ENCODE results near the gene BSG. TPM values are rescaled to one million over a fixed set of nuclear protein-coding genes. Genes with fewer than 3 reads are reported as not detected.
A peak's percentile ranks its signal among the peaks of the same experiment; 100 is the strongest.

The BSG gene
- total and polyA plus RNA-seq, 9 donors: 111 to 484 (median 315) TPM

DNA sequence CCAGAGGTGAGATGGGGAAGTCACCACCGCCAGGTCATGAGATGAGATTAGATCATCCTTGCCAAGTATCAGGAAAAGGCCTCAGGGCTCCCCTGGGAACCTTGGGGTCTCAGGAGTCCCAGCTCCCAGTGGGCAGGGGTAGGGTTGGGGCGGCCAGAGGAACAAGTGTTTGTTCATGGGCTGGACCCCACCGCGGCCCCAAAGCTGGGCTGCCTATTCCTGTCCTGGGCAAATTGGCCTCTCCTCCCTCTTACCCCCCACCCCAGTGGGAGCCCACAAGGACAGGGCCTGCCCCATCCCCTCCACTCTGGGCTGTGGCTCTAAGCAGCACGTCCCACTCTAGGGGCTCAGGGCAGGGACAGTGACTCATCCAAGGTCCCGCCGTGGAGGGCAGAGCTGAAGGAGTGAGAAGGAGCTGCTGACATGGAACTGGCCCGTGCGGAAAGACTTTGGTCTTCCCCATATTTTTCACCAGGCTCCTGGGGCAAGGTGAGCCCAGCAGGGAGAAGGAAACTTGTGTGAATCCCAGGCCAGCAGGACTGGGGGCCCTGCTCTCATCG lies 13.2 kb downstream of the BSG start:
- H3K4me1 ChIP-seq (ENCODE audit: insufficient read depth): peaks cover 5% of the 10 kb centered on the region
- TF ChIP-seq EP300 (IDR thresholded peaks at IDR 0.05) (no peak), POLR2A (IDR thresholded peaks at IDR 0.05) (no peak)
- TF ChIP-seq, protein P1, sequence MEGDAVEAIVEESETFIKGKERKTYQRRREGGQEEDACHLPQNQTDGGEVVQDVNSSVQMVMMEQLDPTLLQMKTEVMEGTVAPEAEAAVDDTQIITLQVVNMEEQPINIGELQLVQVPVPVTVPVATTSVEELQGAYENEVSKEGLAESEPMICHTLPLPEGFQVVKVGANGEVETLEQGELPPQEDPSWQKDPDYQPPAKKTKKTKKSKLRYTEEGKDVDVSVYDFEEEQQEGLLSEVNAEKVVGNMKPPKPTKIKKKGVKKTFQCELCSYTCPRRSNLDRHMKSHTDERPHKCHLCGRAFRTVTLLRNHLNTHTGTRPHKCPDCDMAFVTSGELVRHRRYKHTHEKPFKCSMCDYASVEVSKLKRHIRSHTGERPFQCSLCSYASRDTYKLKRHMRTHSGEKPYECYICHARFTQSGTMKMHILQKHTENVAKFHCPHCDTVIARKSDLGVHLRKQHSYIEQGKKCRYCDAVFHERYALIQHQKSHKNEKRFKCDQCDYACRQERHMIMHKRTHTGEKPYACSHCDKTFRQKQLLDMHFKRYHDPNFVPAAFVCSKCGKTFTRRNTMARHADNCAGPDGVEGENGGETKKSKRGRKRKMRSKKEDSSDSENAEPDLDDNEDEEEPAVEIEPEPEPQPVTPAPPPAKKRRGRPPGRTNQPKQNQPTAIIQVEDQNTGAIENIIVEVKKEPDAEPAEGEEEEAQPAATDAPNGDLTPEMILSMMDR (IDR thresholded peaks at IDR 0.05): no peak
- H3K36me3 ChIP-seq: no peaks in the 10 kb centered on the region
- no peak overlapping the region for H3K4me3 ChIP-seq
- no peaks in the 10 kb centered on the region for H3K9me3 ChIP-seq
- H3K27me3 ChIP-seq: peaks cover 4% of the 10 kb centered on the region
- DNase-seq: no peak
- no peak overlapping the region for H3K27ac ChIP-seq
- WGBS, 3 donors: 50 to 55% (median 55%) methylated on average over 7 to 10 of the region's 10 CpGs
- intact Hi-C loops (cut with DNase I): no loop called here

DNA sequence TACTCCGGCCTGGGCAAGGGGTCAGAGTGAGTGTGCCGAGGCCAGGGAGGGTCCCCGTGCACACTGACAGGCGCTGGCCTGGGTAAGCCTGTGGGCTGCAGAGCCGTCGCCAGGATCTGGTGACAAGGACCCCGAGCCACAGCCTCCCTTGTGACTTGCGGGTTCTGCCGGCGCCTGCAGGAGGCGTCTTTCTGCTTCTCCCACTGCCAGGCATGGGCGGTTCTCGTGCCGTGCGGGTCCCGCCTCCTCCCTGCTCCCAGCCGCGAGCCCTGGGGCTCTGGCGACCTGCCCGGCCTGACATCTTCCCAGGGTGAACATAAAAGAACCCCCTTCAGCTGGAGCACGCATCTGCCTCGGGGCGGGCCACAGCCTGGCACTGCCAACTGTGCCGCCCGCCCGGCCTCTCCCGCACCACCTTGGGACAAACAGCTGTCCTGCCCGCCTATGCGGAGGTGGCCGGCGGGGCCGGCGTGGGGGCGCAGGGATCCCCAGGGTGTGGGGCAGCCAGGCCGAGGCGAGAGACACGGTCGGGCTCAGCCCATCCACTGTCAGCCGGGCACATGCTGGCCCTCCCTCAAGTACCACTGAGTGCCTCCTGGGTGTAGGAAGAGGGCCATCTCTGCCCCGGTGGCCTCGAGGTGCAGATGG lies 15.8 kb downstream of the BSG start:
- WGBS, 3 donors: 7 to 14% (median 12%) methylated on average over 38 to 41 of the region's 41 CpGs
- DNase-seq: peak in 1 of 5 donors; percentile 68
- intact Hi-C loops (cut with DNase I): no loop called here
- TF ChIP-seq, protein P1 (IDR thresholded peaks at IDR 0.05): no peak
- TF ChIP-seq EP300 (IDR thresholded peaks at IDR 0.05) (no peak), POLR2A (IDR thresholded peaks at IDR 0.05) (no peak)
- H3K4me1 ChIP-seq (ENCODE audit: insufficient read depth): peaks cover 7% of the 10 kb centered on the region
- H3K27ac ChIP-seq: no peak overlapping the region
- peaks cover 10% of the 10 kb centered on the region for H3K27me3 ChIP-seq
- no peak overlapping the region for H3K4me3 ChIP-seq
- no peaks in the 10 kb centered on the region for H3K36me3 ChIP-seq
- no peaks in the 10 kb centered on the region for H3K9me3 ChIP-seq

DNA sequence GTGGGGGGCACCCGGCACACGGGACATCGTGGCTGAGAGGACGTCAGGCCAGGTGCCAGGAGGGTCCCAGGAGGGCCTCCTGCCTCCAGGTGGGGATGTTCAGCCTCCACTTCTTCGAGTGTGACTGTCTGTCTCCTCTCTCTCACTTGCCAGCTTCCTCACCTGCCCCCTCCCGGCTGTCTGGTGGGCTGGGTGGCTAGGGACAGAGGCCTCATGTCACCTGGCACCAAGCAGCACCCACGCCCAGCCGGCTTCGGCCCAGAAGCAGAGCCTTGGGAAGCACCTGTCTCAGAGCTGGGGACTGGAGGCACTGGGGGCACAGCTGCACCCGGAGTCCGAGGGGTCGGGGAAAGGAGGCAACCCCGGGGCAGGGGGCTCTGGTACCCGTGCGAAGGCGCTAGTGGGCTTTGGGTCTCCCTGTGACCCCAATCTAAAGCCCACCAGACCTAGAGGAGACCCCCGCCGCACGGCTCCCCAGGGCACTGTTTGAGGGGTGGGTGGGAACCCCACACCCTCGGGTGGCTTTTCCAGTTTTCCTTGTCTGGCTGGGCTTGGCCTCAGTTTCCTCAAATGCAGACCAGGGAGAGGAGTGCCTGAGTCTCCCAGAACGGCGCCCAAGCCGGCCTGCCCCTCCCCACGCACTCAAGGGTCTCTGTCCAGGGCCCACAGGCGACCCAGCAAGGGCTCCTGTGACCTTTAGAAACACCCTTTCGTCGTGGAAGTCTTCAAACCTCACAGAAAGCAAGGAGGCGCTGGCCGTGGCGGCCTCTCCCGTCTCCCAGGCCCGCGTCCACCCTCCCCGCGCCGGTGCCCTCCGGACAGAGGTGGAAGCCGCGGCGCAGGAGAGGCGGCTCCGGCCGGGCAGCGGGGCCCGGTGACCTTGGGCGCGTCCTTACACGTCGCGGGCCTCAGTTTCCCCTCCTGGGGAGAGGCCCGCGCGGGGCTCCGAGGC lies 16.6 kb downstream of the BSG start:
- intact Hi-C loops (cut with DNase I): no loop called here
- no peaks in the 10 kb centered on the region for H3K9me3 ChIP-seq
- no peaks in the 10 kb centered on the region for H3K36me3 ChIP-seq
- no peak for DNase-seq
- H3K4me3 ChIP-seq: no peak overlapping the region
- 11 to 23% (median 16%) methylated on average over 27 to 54 of the region's 54 CpGs for WGBS, 3 donors
- peaks cover 7% of the 10 kb centered on the region for H3K4me1 ChIP-seq (ENCODE audit: insufficient read depth)
- TF ChIP-seq, protein P1 (IDR thresholded peaks at IDR 0.05): no peak
- TF ChIP-seq EP300 (IDR thresholded peaks at IDR 0.05) (no peak), POLR2A (IDR thresholded peaks at IDR 0.05) (no peak)
- H3K27ac ChIP-seq: no peak overlapping the region
- H3K27me3 ChIP-seq: peaks cover 10% of the 10 kb centered on the region

DNA sequence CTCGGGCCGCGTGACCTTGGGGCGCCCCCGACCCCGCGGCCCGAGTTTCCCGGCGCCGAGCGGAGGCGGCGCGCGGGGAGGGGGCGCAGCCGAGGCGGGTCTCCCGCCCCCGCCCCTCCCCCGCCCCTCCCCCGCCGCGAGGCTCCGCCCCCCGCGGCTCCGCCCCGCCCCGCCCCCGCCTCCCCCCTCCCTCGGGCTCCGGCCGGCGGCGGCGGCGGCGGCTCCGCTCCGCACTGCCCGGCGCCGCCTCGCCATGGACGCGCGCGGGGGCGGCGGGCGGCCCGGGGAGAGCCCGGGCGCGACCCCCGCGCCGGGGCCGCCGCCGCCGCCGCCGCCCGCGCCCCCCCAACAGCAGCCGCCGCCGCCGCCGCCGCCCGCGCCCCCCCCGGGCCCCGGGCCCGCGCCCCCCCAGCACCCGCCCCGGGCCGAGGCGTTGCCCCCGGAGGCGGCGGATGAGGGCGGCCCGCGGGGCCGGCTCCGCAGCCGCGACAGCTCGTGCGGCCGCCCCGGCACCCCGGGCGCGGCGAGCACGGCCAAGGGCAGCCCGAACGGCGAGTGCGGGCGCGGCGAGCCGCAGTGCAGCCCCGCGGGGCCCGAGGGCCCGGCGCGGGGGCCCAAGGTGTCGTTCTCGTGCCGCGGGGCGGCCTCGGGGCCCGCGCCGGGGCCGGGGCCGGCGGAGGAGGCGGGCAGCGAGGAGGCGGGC lies 17.4 kb downstream of the BSG start, which contains the start of gene HCN2:
Gene HCN2 (plus strand): TSS at position 189 of the 703 bp plus-strand sequence. CDS start 65 bp downstream, at position 254.
- no peak within 1 kb of the TSS for H3K27ac ChIP-seq
- WGBS, 3 donors: 1% methylated on average over 36 to 102 of the region's 132 CpGs; no CpG with 5 or more reads in 1 of the 3 donors
- no peaks in the 10 kb centered on the region for H3K36me3 ChIP-seq
- peaks cover 2% of the 10 kb centered on the region for H3K4me1 ChIP-seq (ENCODE audit: insufficient read depth)
- H3K9me3 ChIP-seq: no peaks in the 10 kb centered on the region
- H3K4me3 ChIP-seq: no peak within 1 kb of the TSS
- DNase-seq: no peak
- intact Hi-C loops (cut with DNase I): no loop called here
- H3K27me3 ChIP-seq: peaks cover 10% of the 10 kb centered on the region
- no peak for TF ChIP-seq POLR2A (IDR thresholded peaks at IDR 0.05)
- TF ChIP-seq, protein P1 (IDR thresholded peaks at IDR 0.05): no peak
- no peak for TF ChIP-seq EP300 (IDR thresholded peaks at IDR 0.05)

Data from ovary (tissue), 9 donors.